Urinary bladder (tissue), 4 donors: Measurements from ENCODE around the gene FGF8. TPM values are rescaled to one million over a fixed set of nuclear protein-coding genes. Genes with fewer than 3 reads are reported as not detected.

Experiments used
- DNase-seq: peaks from one replicate; pipeline ENCODE4 v3.0.0-alpha.2; 2015; ENCODE audit errors: extremely low spot score
- H3K27ac ChIP-seq: one replicate; pipeline ENCODE4 v1.5.1; 2013; ENCODE audit warnings: low read depth, mild to moderate bottlenecking, moderate library complexity
- H3K36me3 ChIP-seq: one replicate; pipeline ENCODE4 v1.6.1; 2013; ENCODE audit warnings: mild to moderate bottlenecking, moderate library complexity; ENCODE audit not compliant: insufficient read depth
- H3K4me1 ChIP-seq: one replicate; pipeline ENCODE4 v1.6.1; 2013; ENCODE audit warnings: mild to moderate bottlenecking, moderate library complexity; ENCODE audit not compliant: insufficient read depth
- H3K4me3 ChIP-seq: one replicate; pipeline ENCODE4 v1.5.1; 2013; ENCODE audit warnings: low read depth, low read length
- WGBS: extraction: QIAGEN DNeasy Blood & Tissue Kit; methylation state at CpG from one replicate; pipeline ENCODE4 v1.1.7; 2013; 5-methylcytosine and 5-hydroxymethylcytosine counted together
- polyA plus RNA-seq: library from polyadenylated mRNA; stranded (reverse); fragments of 200-250 nt; gene quantifications from one replicate; pipeline ENCODE4 v1.2.3, GENCODE V29; 2013
- total RNA-seq: library from RNA; depleted of rRNA; stranded (reverse); fragments of >200 nt; gene quantifications from one replicate; pipeline ENCODE4 v1.2.3, GENCODE V29; 2014
- donor health status: healthy with polysubstance abuse.
- donor health status: healthy.

The FGF8 gene
- total and polyA plus RNA-seq, 2 donors: not detected

DNA sequence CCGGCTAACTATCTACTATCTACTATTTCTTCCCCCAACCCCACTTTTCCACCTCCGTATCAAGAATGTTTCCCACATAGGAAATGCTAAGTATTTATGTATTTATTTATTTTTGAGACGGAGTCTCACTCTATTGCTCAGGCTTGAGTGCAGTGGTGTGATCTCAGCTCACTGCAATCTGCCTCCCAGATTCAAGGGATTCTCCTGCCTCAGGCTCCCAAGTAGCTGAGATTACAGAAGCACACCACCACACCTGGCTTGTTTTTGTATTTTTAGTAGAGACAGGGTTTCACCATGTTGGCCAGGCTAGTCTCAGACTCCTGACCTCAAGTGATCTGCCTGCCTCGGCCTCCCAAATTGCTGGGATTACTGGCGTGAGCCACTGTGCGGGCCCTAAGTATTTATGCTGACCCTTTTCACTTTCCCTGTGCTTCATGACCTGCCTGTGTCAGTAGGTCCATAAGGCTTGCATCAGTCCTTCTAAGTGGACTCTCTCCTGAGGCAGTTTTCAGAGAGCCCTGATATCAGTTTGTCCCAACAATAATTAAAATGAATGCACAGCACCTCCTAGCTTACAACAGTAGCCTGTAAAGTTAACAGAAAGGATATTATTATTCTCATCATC lies 55.2 kb downstream of the FGF8 start:
- Histone ChIP-seq H3K36me3 (no peaks in the 10 kb centered on the region), H3K4me1 (no peaks in the 10 kb centered on the region), H3K4me3 (no peak overlapping the region), H3K27ac (no peak overlapping the region)
- 82% methylated on average over 6 of the region's 6 CpGs for WGBS
- no peak for DNase-seq

Other genes with a start within 250 kb of the FGF8 start
- gene POLL, start 187.9 kb downstream of the FGF8 start, total RNA-seq: 10.4 TPM
- 27.6 TPM for gene POLL, start 187.9 kb downstream of the FGF8 start, polyA plus RNA-seq
- 13.9 TPM for gene DPCD, start 187.8 kb downstream of the FGF8 start, total RNA-seq
- gene DPCD, start 187.8 kb downstream of the FGF8 start, polyA plus RNA-seq: 21.9 TPM
- gene FBXW4, start 80.9 kb downstream of the FGF8 start, total RNA-seq: 47.2 TPM
- 55.5 TPM for gene FBXW4, start 80.9 kb downstream of the FGF8 start, polyA plus RNA-seq
- 30.6 TPM for gene NPM3, start 7.3 kb upstream of the FGF8 start, total RNA-seq
- 36.8 TPM for gene NPM3, start 7.3 kb upstream of the FGF8 start, polyA plus RNA-seq
- gene OGA, start 42.3 kb upstream of the FGF8 start, total RNA-seq: 240 TPM
- gene OGA, start 42.3 kb upstream of the FGF8 start, polyA plus RNA-seq: 56.8 TPM
- 2.4 TPM for gene KCNIP2, start 67.7 kb upstream of the FGF8 start, total RNA-seq
- 1.5 TPM for gene KCNIP2, start 67.7 kb upstream of the FGF8 start, polyA plus RNA-seq